HG02981 (cell line): ENCODE data around the gene WNT7B.

ENCODE experiments used
- ATAC-seq: cut with Tn5 transposase; IDR thresholded peaks from one replicate; pipeline ENCODE4 v1.9.1; 2021; ENCODE audit warnings: mild to moderate bottlenecking, moderate library complexity; ENCODE audit not compliant: unreplicated experiment

WNT7B gene

GRCh38 chr22:45997077-45997776 is 20.3 kb upstream of the WNT7B start:
- ATAC-seq, result no peak

GRCh38 chr22:45996241-45997076 is 19.5 kb upstream of the WNT7B start:
- no peak for ATAC-seq

- no peak for ATAC-seq
Measured at GRCh38 chr22:45995405-45996101, 18.6 kb upstream of the WNT7B start.

GRCh38 chr22:45994491-45995404 is 17.8 kb upstream of the WNT7B start:
- no peak for ATAC-seq

- no peak for ATAC-seq
Measured at GRCh38 chr22:45993841-45994240, 16.9 kb upstream of the WNT7B start.

- ATAC-seq, result no peak
Measured at GRCh38 chr22:45993143-45993692, 16.3 kb upstream of the WNT7B start.

GRCh38 chr22:45992737-45993136 is 15.8 kb upstream of the WNT7B start:
- no peak for ATAC-seq

GRCh38 chr22:45991098-45991497 is 14.1 kb upstream of the WNT7B start:
- ATAC-seq, result no peak

GRCh38 chr22:45987136-45987861 is 10.3 kb upstream of the WNT7B start:
- ATAC-seq, result no peak

GRCh38 chr22:45984316-45984916 is 7.5 kb upstream of the WNT7B start:
- no peak for ATAC-seq

GRCh38 chr22:45983797-45984196 is 6.8 kb upstream of the WNT7B start:
- no peak for ATAC-seq

GRCh38 chr22:45980761-45981160 is 3.8 kb upstream of the WNT7B start:
- no peak for ATAC-seq

- ATAC-seq, result no peak
Measured at GRCh38 chr22:45980268-45980570, 3.3 kb upstream of the WNT7B start.

GRCh38 chr22:45978275-45978713 is 1.3 kb upstream of the WNT7B start:
- no peak for ATAC-seq

- no peak for ATAC-seq
Measured at GRCh38 chr22:45977551-45978274, 751 bp upstream of the WNT7B start.

- no peak for ATAC-seq
Measured at GRCh38 chr22:45976254-45977002, 534 bp downstream of the WNT7B start.

GRCh38 chr22:45975164-45976161 is 1.5 kb downstream of the WNT7B start:
- no peak for ATAC-seq
